Measurements from ENCODE around the gene THSD4.

DNA sequence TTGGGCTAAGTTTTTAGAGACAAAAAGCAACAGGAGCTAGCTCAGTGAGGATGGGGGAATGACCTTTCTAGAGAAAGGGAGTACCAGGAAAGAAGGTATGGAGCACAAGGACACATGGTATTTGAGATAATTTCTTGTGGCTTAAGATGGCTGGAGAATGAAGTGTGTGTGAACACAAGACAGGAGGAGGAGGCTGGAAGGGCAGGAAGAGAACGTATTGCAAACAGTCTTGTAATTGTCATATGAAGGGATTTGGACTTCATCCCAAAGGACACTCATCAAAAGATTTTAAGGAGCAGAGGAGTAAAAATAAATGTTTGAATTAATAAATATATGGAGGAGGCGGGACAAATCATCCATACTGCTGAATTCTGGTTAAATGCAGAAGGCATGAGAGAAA is 426.5 kb downstream of the THSD4 start:
- TF ChIP-seq, protein P1, sequence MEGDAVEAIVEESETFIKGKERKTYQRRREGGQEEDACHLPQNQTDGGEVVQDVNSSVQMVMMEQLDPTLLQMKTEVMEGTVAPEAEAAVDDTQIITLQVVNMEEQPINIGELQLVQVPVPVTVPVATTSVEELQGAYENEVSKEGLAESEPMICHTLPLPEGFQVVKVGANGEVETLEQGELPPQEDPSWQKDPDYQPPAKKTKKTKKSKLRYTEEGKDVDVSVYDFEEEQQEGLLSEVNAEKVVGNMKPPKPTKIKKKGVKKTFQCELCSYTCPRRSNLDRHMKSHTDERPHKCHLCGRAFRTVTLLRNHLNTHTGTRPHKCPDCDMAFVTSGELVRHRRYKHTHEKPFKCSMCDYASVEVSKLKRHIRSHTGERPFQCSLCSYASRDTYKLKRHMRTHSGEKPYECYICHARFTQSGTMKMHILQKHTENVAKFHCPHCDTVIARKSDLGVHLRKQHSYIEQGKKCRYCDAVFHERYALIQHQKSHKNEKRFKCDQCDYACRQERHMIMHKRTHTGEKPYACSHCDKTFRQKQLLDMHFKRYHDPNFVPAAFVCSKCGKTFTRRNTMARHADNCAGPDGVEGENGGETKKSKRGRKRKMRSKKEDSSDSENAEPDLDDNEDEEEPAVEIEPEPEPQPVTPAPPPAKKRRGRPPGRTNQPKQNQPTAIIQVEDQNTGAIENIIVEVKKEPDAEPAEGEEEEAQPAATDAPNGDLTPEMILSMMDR (conservative IDR thresholded peaks at IDR 0.05; ENCODE audit: low read length) = no peak
- no peak for TF ChIP-seq EZH2phosphoT487 (IDR thresholded peaks at IDR 0.05; ENCODE audit: borderline replicate concordance, low read depth, low read length)
